ENCODE data around the gene WDR64.
"Not testable (repeated sequence)": the region's sequence is repeated elsewhere in the genome, so short reads cannot be mapped to it uniquely, and the experiment has no call there.

DNA sequence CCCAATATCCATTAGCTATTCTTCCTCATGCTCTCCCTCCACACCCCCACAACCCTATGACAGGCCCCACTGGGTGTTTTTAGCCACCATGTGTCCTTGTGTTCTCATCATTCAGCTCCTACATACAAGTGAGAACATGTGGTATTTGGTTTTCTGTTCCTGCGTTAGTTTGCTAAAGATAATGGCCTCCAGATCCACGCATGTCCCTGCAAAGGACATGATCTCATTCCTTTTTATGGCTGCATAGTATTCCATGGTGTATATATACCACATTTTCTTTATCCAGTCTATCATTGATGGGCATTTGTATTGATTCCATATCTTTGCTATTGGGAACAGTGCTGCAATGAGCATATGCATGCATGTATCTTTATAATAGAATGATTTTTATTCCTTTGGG is 6.9 kb downstream of the WDR64 start:
- TF ChIP-seq EP300, CTCF (IDR thresholded peaks at IDR 0.05): not testable (repeated sequence)
